ENCODE results near the gene MTIF3. TPM values are rescaled to one million over a fixed set of nuclear protein-coding genes. Genes with fewer than 3 reads are reported as not detected.
A peak's percentile ranks its signal among the peaks of the same experiment; 100 is the strongest.

MTIF3 gene
- total RNA-seq, 1 donor from 2014 or later = 41.6 TPM

DNA sequence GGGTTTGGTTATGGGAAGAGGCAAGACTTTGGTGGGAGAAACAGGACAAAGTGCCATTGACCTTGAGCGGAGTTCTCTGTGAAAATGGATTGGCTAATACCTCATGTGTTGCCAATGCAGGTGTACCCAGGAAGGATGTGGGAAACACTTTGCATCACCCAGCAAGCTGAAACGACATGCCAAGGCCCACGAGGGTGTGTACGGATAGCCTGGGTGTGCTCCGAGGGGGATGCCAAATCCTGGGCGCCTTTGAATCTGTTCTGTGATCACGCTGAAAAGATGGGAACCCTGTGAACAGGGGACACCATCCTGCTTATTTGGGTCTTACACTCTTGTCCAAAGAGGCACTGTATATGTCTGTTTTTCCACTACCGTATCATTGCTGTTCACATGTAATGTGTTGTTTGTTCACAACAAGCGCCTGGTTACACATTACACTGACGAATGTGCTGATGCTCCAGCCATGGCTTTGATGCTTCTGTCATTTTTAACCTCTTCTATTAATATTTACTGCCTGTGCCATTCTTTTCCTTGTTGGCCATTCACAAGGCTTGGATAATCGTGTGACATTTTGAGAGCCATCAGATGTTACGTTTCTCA lies 17.7 kb downstream of the MTIF3 start:
- Mint-ChIP-seq H3K36me3 (ENCODE audit: unreplicated experiment) (peaks cover 57% of the 10 kb centered on the region), H3K4me3 (ENCODE audit: unreplicated experiment) (no peak overlapping the region), H3K27me3 (ENCODE audit: unreplicated experiment) (no peaks in the 10 kb centered on the region), H3K27ac (ENCODE audit: unreplicated experiment) (no peak overlapping the region), H3K9me3 (ENCODE audit: unreplicated experiment) (no peaks in the 10 kb centered on the region), H3K4me1 (ENCODE audit: unreplicated experiment) (no peaks in the 10 kb centered on the region)
- DNase-seq (ENCODE audit: extremely low spot score, unreplicated experiment) = no peak
- TF ChIP-seq, protein P1, sequence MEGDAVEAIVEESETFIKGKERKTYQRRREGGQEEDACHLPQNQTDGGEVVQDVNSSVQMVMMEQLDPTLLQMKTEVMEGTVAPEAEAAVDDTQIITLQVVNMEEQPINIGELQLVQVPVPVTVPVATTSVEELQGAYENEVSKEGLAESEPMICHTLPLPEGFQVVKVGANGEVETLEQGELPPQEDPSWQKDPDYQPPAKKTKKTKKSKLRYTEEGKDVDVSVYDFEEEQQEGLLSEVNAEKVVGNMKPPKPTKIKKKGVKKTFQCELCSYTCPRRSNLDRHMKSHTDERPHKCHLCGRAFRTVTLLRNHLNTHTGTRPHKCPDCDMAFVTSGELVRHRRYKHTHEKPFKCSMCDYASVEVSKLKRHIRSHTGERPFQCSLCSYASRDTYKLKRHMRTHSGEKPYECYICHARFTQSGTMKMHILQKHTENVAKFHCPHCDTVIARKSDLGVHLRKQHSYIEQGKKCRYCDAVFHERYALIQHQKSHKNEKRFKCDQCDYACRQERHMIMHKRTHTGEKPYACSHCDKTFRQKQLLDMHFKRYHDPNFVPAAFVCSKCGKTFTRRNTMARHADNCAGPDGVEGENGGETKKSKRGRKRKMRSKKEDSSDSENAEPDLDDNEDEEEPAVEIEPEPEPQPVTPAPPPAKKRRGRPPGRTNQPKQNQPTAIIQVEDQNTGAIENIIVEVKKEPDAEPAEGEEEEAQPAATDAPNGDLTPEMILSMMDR (IDR thresholded peaks at IDR 0.05) = no peak

GRCh38 chr13:27432180-27432579 lies 18.2 kb downstream of the MTIF3 start:
- Mint-ChIP-seq H3K36me3 (ENCODE audit: unreplicated experiment) (peaks cover 54% of the 10 kb centered on the region), H3K27me3 (ENCODE audit: unreplicated experiment) (no peaks in the 10 kb centered on the region), H3K27ac (ENCODE audit: unreplicated experiment) (no peak overlapping the region), H3K9me3 (ENCODE audit: unreplicated experiment) (no peaks in the 10 kb centered on the region), H3K4me3 (ENCODE audit: unreplicated experiment) (no peak overlapping the region), H3K4me1 (ENCODE audit: unreplicated experiment) (peaks cover under 1% of the 10 kb centered on the region)
- TF ChIP-seq, protein P1 (IDR thresholded peaks at IDR 0.05) = no peak
- no peak for DNase-seq (ENCODE audit: extremely low spot score, unreplicated experiment)

- no peaks in the 10 kb centered on the region for H3K9me3 Mint-ChIP-seq (ENCODE audit: unreplicated experiment)
- no peak for DNase-seq (ENCODE audit: extremely low spot score, unreplicated experiment)
Measured at GRCh38 chr13:27428160-27428559, 22.2 kb downstream of the MTIF3 start.

GRCh38 chr13:27427641-27428040 lies 22.7 kb downstream of the MTIF3 start:
- Mint-ChIP-seq H3K4me3 (ENCODE audit: unreplicated experiment) (no peak overlapping the region), H3K27me3 (ENCODE audit: unreplicated experiment) (no peaks in the 10 kb centered on the region)

More at GRCh38 chr13:27428160-27428559, 22.2 kb downstream of the MTIF3 start:
- TF ChIP-seq, protein P1 (IDR thresholded peaks at IDR 0.05) = no peak
- H3K4me3 Mint-ChIP-seq (ENCODE audit: unreplicated experiment) = no peak overlapping the region
- peaks cover 30% of the 10 kb centered on the region for H3K4me1 Mint-ChIP-seq (ENCODE audit: unreplicated experiment)
- H3K27ac Mint-ChIP-seq (ENCODE audit: unreplicated experiment) = no peak overlapping the region
- peaks cover 32% of the 10 kb centered on the region for H3K36me3 Mint-ChIP-seq (ENCODE audit: unreplicated experiment)
- no peaks in the 10 kb centered on the region for H3K27me3 Mint-ChIP-seq (ENCODE audit: unreplicated experiment)

GRCh38 chr13:27425918-27426630 lies 24.3 kb downstream of the MTIF3 start:
- Mint-ChIP-seq H3K4me1 (ENCODE audit: unreplicated experiment) (peaks cover 30% of the 10 kb centered on the region), H3K9me3 (ENCODE audit: unreplicated experiment) (no peaks in the 10 kb centered on the region), H3K27me3 (ENCODE audit: unreplicated experiment) (peaks cover 3% of the 10 kb centered on the region), H3K27ac (ENCODE audit: unreplicated experiment) (peak overlapping the region; percentile 76), H3K4me3 (ENCODE audit: unreplicated experiment) (peak overlapping the region; percentile 76), H3K36me3 (ENCODE audit: unreplicated experiment) (peaks cover 19% of the 10 kb centered on the region)
- no peak for DNase-seq (ENCODE audit: extremely low spot score, unreplicated experiment)
- TF ChIP-seq, protein P1 (IDR thresholded peaks at IDR 0.05) = peak; percentile 57

More at GRCh38 chr13:27427641-27428040, 22.7 kb downstream of the MTIF3 start:
- DNase-seq (ENCODE audit: extremely low spot score, unreplicated experiment) = no peak
- TF ChIP-seq, protein P1 (IDR thresholded peaks at IDR 0.05) = no peak
- H3K27ac Mint-ChIP-seq (ENCODE audit: unreplicated experiment) = no peak overlapping the region
- no peaks in the 10 kb centered on the region for H3K9me3 Mint-ChIP-seq (ENCODE audit: unreplicated experiment)
- peaks cover 30% of the 10 kb centered on the region for H3K4me1 Mint-ChIP-seq (ENCODE audit: unreplicated experiment)
- H3K36me3 Mint-ChIP-seq (ENCODE audit: unreplicated experiment) = peaks cover 28% of the 10 kb centered on the region

All from osteocyte (in vitro differentiated cells).